Stomach (tissue), 9 donors: ENCODE results near the gene CCNG2. TPM values are rescaled to one million over a fixed set of nuclear protein-coding genes. Genes with fewer than 3 reads are reported as not detected.
A peak's percentile ranks its signal among the peaks of the same experiment; 100 is the strongest.

Source experiments
- DNase-seq, 2 donors: peaks; one replicate each; pipeline versions ENCODE4 v3.0.0 to v3.0.0-alpha.2; 2013 to 2019
- H3K27ac ChIP-seq, 5 donors: fragments of 200-600 bp in 4 of 5; sonication (generic) in 4 of 5; one replicate each; pipeline ENCODE4 v1.5.1; 2013 to 2019; ENCODE audit warnings: mild to moderate bottlenecking in 1 of 5, moderate library complexity in 1 of 5
- H3K27me3 ChIP-seq, 3 donors: fragments of 200-600 bp; sonication (generic); one replicate each; pipeline ENCODE4 v1.5.1; 2017 to 2019; ENCODE audit warnings: mixed run types in 1 of 3
- H3K36me3 ChIP-seq, 4 donors: fragments of 200-600 bp; sonication (generic); 1 replicate in 3 of 4; 2 replicates in 1 of 4; pipeline ENCODE4 v1.5.1; 2016 to 2019
- H3K4me1 ChIP-seq, 4 donors: fragments of 200-600 bp; sonication (generic); one replicate each; pipeline ENCODE4 v1.5.1; 2016 to 2019
- H3K4me3 ChIP-seq, 4 donors: fragments of 200-600 bp; sonication (generic) in 3 of 4; one replicate each; pipeline ENCODE4 v1.5.1; 2016 to 2019; ENCODE audit warnings: mild to moderate bottlenecking in 1 of 4
- H3K9me3 ChIP-seq, 4 donors: fragments of 200-600 bp; sonication (generic); one replicate each; pipeline ENCODE4 v1.5.1; 2016 to 2019
- EP300 ChIP-seq: sonication (generic); formaldehyde crosslinking; IDR thresholded peaks from one replicate; pipeline ENCODE4 v1.6.1; 2017; ENCODE audit warnings: antibody characterized with exemption
- POLR2A ChIP-seq, 4 donors: fragments of 450-650 bp; IDR thresholded peaks; one replicate each; pipeline ENCODE4 v1.6.1; 2016; ENCODE audit warnings: antibody characterized with exemption in 4 of 4, control low read depth in 2 of 4, mild to moderate bottlenecking in 1 of 4, moderate library complexity in 1 of 4
- POLR2AphosphoS5 ChIP-seq, 3 donors: sonication (generic); formaldehyde crosslinking; IDR thresholded peaks; one replicate each; pipeline ENCODE4 v1.6.1; 2016; ENCODE audit warnings: antibody characterized with exemption in 3 of 3
- WGBS, 5 donors: extraction: QIAGEN DNeasy Blood & Tissue Kit in 3 of 5; methylation state at CpG; one replicate each; pipeline versions ENCODE4 v1.1.5 to v1.1.7; 2013 to 2018; 5-methylcytosine and 5-hydroxymethylcytosine counted together
- intact Hi-C: fragments of 100-400 bp; cut with DNase I; formaldehyde crosslinking; loops from one replicate; pipeline ENCODE4 v1.15.1; 2023; ENCODE audit warnings: low total_unique reads
- polyA plus RNA-seq, 3 donors: library from polyadenylated mRNA; stranded (reverse); fragments of 200-250 nt; gene quantifications; one replicate each; pipeline ENCODE4 v1.2.3, GENCODE V29; 2013
- total RNA-seq, 5 donors: library from RNA; depleted of rRNA; stranded (reverse); fragments of >200 nt; gene quantifications; one replicate each; pipeline versions ENCODE4 v1.1.0 to v1.2.3, GENCODE V29; 2014 to 2016
- TF ChIP-seq, protein P1 (sequence below), 7 experiments: fragments of 450-650 bp in 4 of 7; fragments of 200-600 bp in 3 of 7; sonication (generic) in 3 of 7; IDR thresholded peaks; one replicate each; pipeline ENCODE4 v1.5.1; 2016 to 2019; ENCODE audit warnings: antibody characterized with exemption in 7 of 7, control low read depth in 2 of 7, mild to moderate bottlenecking in 1 of 7
- donor health status: healthy with polysubstance abuse.
- donor health status: Bipolar disorder and iron deficiency.
- donor health status: healthy.

Gene CCNG2
- total and polyA plus RNA-seq, 8 donors: 1.2 to 62.8 (median 18.4) TPM

DNA sequence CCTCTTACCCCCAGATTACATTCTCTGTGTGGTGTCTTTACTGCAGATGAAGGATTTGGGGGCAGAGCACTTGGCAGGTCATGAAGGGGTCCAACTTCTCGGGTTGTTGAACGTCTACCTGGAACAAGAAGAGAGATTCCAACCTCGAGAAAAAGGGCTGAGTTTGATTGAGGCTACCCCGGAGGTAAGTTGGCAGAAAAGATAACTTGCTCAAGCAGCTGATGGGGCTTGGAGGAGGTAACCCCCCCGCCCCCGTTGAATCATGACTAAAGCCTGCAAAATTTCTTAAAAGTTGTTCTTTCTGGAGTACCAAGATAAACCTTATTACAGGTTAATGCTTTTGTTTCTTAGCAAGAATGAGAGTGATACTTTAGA is 1.5 kb downstream of the CCNG2 start:
- TF ChIP-seq POLR2AphosphoS5 (IDR thresholded peaks at IDR 0.05) (no peak), POLR2A (IDR thresholded peaks at IDR 0.05) (no peak), EP300 (no peak)
- TF ChIP-seq, protein P1, sequence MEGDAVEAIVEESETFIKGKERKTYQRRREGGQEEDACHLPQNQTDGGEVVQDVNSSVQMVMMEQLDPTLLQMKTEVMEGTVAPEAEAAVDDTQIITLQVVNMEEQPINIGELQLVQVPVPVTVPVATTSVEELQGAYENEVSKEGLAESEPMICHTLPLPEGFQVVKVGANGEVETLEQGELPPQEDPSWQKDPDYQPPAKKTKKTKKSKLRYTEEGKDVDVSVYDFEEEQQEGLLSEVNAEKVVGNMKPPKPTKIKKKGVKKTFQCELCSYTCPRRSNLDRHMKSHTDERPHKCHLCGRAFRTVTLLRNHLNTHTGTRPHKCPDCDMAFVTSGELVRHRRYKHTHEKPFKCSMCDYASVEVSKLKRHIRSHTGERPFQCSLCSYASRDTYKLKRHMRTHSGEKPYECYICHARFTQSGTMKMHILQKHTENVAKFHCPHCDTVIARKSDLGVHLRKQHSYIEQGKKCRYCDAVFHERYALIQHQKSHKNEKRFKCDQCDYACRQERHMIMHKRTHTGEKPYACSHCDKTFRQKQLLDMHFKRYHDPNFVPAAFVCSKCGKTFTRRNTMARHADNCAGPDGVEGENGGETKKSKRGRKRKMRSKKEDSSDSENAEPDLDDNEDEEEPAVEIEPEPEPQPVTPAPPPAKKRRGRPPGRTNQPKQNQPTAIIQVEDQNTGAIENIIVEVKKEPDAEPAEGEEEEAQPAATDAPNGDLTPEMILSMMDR (IDR thresholded peaks at IDR 0.05): no peak
- H3K27ac ChIP-seq: peak overlapping the region; percentile 88 to 98 (median 95)
- no peak for DNase-seq
- H3K4me3 ChIP-seq: peak overlapping the region; percentile 80 to 97 (median 94)
- H3K9me3 ChIP-seq: no peaks in the 10 kb centered on the region
- H3K4me1 ChIP-seq: peaks cover 12 to 52% (median 28%) of the 10 kb centered on the region in 4 donors
- H3K27me3 ChIP-seq: no peaks in the 10 kb centered on the region
- WGBS, 5 donors: 6 to 9% (median 7%) methylated on average over 6 of the region's 6 CpGs
- peaks cover 6 to 45% (median 41%) of the 10 kb centered on the region in 4 donors for H3K36me3 ChIP-seq
- intact Hi-C loops: loop anchor here (10.0 kb wide), 1 partner anchor 64 kb away; no protein-coding TSS in a partner anchor

DNA sequence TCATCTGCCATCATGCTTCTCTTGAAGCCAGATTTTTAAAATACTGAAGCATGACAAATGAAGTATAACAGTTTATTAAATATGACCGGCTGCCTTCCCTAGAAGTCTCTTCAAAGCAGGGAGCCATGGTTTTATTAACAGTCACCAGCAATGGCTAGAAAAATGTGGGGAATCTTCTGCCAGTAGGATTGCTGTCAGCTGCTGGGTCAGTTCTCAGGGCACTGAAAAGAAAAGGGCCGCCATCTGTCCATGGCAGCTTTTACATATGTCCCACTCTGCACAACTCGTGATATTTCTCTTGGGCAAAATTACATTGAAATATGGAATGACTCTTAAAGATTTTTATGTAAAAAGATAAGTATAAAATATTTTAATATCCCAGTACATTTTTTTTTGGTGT is 2.8 kb downstream of the CCNG2 start:
- DNase-seq: no peak
- intact Hi-C loops: loop anchor here (10.0 kb wide), 1 partner anchor 65 kb away; no protein-coding TSS in a partner anchor
- H3K4me1 ChIP-seq: peaks cover 14 to 62% (median 33%) of the 10 kb centered on the region in 4 donors
- H3K27me3 ChIP-seq: no peaks in the 10 kb centered on the region
- H3K27ac ChIP-seq: peak overlapping the region in 1 of 5 donors; percentile 17
- H3K4me3 ChIP-seq: no peak overlapping the region
- WGBS, 5 donors: 71 to 79% (median 73%) methylated on average over 3 of the region's 3 CpGs
- H3K9me3 ChIP-seq: no peaks in the 10 kb centered on the region
- H3K36me3 ChIP-seq: peaks cover 6 to 58% (median 55%) of the 10 kb centered on the region in 4 donors
- TF ChIP-seq POLR2A (IDR thresholded peaks at IDR 0.05) (no peak), POLR2AphosphoS5 (IDR thresholded peaks at IDR 0.05) (no peak), EP300 (no peak)
- TF ChIP-seq, protein P1 (IDR thresholded peaks at IDR 0.05): no peak

- Histone ChIP-seq H3K27me3 (no peaks in the 10 kb centered on the region), H3K4me1 (peaks cover 7 to 45% (median 19%) of the 10 kb centered on the region in 4 donors), H3K36me3 (peaks cover 15 to 96% (median 93%) of the 10 kb centered on the region in 4 donors), H3K4me3 (no peak overlapping the region), H3K9me3 (no peaks in the 10 kb centered on the region), H3K27ac (peak overlapping the region in 1 of 5 donors; percentile 1)
- WGBS, 5 donors: 32 to 59% (median 41%) methylated on average over 4 of the region's 4 CpGs
- TF ChIP-seq, protein P1 (IDR thresholded peaks at IDR 0.05): no peak
- TF ChIP-seq POLR2A (IDR thresholded peaks at IDR 0.05) (no peak), EP300 (no peak), POLR2AphosphoS5 (IDR thresholded peaks at IDR 0.05) (no peak)
- DNase-seq: no peak
- intact Hi-C loops: no loop called here
Observed at GRCh38 chr4:77163641-77164040, 6.6 kb downstream of the CCNG2 start.

- TF ChIP-seq POLR2A (IDR thresholded peaks at IDR 0.05): no peak
- TF ChIP-seq, protein P1 (IDR thresholded peaks at IDR 0.05): no peak
- TF ChIP-seq POLR2AphosphoS5 (IDR thresholded peaks at IDR 0.05): no peak
- TF ChIP-seq EP300: no peak
- Histone ChIP-seq H3K4me1 (peaks cover 0 to 26% (median 10%) of the 10 kb centered on the region in 4 donors), H3K36me3 (peaks cover 11 to 89% (median 87%) of the 10 kb centered on the region in 4 donors), H3K27ac (no peak overlapping the region), H3K9me3 (no peaks in the 10 kb centered on the region), H3K4me3 (no peak overlapping the region), H3K27me3 (no peaks in the 10 kb centered on the region)
- WGBS, 5 donors: 39 to 62% (median 50%) methylated on average over 1 of the region's 1 CpG
- DNase-seq: no peak
- intact Hi-C loops: no loop called here
Observed at GRCh38 chr4:77167173-77167572, 10.2 kb downstream of the CCNG2 start.
